Thyroid gland (tissue), 4 donors: ENCODE data around the gene TNFRSF25.

Experiments
- CTCF ChIP-seq, 6 experiments: fragments of 200-600 bp in 3 of 6; fragments of 450-650 bp in 3 of 6; sonication (generic) in 3 of 6; IDR thresholded peaks; one replicate each; pipeline ENCODE4 v1.5.1; 2016 to 2019; ENCODE audit warnings: antibody characterized with exemption in 6 of 6, mild to moderate bottlenecking in 2 of 6, inconsistent platforms in 1 of 6, moderate library complexity in 1 of 6
- POLR2A ChIP-seq, 2 donors: fragments of 450-650 bp; IDR thresholded peaks; one replicate each; pipeline ENCODE4 v1.6.1; 2017; ENCODE audit warnings: antibody characterized with exemption in 2 of 2, mild to moderate bottlenecking in 2 of 2, moderate library complexity in 1 of 2

GRCh38 chr1:6491081-6491449, 25.1 kb upstream of the TNFRSF25 start:
- no peak for TF ChIP-seq CTCF (IDR thresholded peaks at IDR 0.05)
- no peak for TF ChIP-seq POLR2A (IDR thresholded peaks at IDR 0.05)
